Body of pancreas (tissue), 4 donors: ENCODE data around the gene STPG3.

Experiments used
- POLR2A ChIP-seq, 3 donors: fragments of 450-650 bp; IDR thresholded peaks; one replicate each; pipeline ENCODE4 v1.6.1; 2016; ENCODE audit warnings: antibody characterized with exemption in 3 of 3, mild to moderate bottlenecking in 2 of 3
- TF ChIP-seq, protein P1 (sequence below), 7 experiments: fragments of 450-650 bp in 4 of 7; fragments of 200-600 bp in 3 of 7; sonication (generic) in 3 of 7; IDR thresholded peaks; one replicate each; pipeline ENCODE4 v1.5.1; 2016 to 2019; ENCODE audit warnings: antibody characterized with exemption in 7 of 7

GRCh38 chr9:137252555-137253506 is 1.7 kb downstream of the STPG3 start:
- TF ChIP-seq POLR2A (IDR thresholded peaks at IDR 0.05): no peak
- TF ChIP-seq, protein P1, sequence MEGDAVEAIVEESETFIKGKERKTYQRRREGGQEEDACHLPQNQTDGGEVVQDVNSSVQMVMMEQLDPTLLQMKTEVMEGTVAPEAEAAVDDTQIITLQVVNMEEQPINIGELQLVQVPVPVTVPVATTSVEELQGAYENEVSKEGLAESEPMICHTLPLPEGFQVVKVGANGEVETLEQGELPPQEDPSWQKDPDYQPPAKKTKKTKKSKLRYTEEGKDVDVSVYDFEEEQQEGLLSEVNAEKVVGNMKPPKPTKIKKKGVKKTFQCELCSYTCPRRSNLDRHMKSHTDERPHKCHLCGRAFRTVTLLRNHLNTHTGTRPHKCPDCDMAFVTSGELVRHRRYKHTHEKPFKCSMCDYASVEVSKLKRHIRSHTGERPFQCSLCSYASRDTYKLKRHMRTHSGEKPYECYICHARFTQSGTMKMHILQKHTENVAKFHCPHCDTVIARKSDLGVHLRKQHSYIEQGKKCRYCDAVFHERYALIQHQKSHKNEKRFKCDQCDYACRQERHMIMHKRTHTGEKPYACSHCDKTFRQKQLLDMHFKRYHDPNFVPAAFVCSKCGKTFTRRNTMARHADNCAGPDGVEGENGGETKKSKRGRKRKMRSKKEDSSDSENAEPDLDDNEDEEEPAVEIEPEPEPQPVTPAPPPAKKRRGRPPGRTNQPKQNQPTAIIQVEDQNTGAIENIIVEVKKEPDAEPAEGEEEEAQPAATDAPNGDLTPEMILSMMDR (IDR thresholded peaks at IDR 0.05): no peak
